Measurements from ENCODE around the gene KIF1A. TPM values are rescaled to one million over a fixed set of nuclear protein-coding genes. Genes with fewer than 3 reads are reported as not detected.

The KIF1A gene
- total RNA-seq, 1 donor from 2014 or later: 29.9 TPM

- no peak for DNase-seq (ENCODE audit: low spot score)
- Mint-ChIP-seq H3K9me3 (peaks cover 40% of the 10 kb centered on the region), H3K27ac (no peak overlapping the region), H3K4me3 (no peak overlapping the region), H3K4me1 (no peaks in the 10 kb centered on the region), H3K36me3 (peaks cover 32% of the 10 kb centered on the region), H3K27me3 (ENCODE audit: insufficient read depth, low read depth) (peaks cover 4% of the 10 kb centered on the region)
- Histone ChIP-seq H3K36me3 (no peaks in the 10 kb centered on the region), H3K27ac (no peak overlapping the region), H3K4me1 (no peaks in the 10 kb centered on the region), H3K4me2 (no peak overlapping the region), H3K4me3 (no peak overlapping the region), H4K20me1 (ENCODE audit: low read depth) (no peaks in the 10 kb centered on the region), H3K9ac (no peak overlapping the region), H2AFZ (replicated peaks) (no peak overlapping the region), H3K27me3 (no peaks in the 10 kb centered on the region), H3K9me3 (ENCODE audit: low read depth) (no peaks in the 10 kb centered on the region), H3F3A (ENCODE audit: low read depth) (no peaks in the 10 kb centered on the region), H3K79me2 (ENCODE audit: low read depth) (peaks cover 74% of the 10 kb centered on the region)
- TF ChIP-seq CTCF (IDR thresholded peaks at IDR 0.05) (no peak), EZH2phosphoT487 (IDR thresholded peaks at IDR 0.05) (no peak), EZH2 (IDR thresholded peaks at IDR 0.05) (no peak)
Measured at GRCh38 chr2:240809276-240809675, 10.7 kb downstream of the KIF1A start.

GRCh38 chr2:240806459-240806858 lies 13.6 kb downstream of the KIF1A start:
- Histone ChIP-seq H3F3A (ENCODE audit: low read depth) (no peaks in the 10 kb centered on the region), H3K36me3 (peaks cover 9% of the 10 kb centered on the region), H3K9ac (no peak overlapping the region), H3K9me3 (ENCODE audit: low read depth) (no peaks in the 10 kb centered on the region), H3K4me2 (no peak overlapping the region), H3K4me3 (no peak overlapping the region), H3K27ac (no peak overlapping the region), H3K4me1 (no peaks in the 10 kb centered on the region), H4K20me1 (ENCODE audit: low read depth) (no peaks in the 10 kb centered on the region), H3K79me2 (ENCODE audit: low read depth) (peaks cover 83% of the 10 kb centered on the region), H2AFZ (replicated peaks) (no peak overlapping the region), H3K27me3 (no peaks in the 10 kb centered on the region)
- no peak overlapping the region for H3K27ac Mint-ChIP-seq
- peaks cover 2% of the 10 kb centered on the region for H3K27me3 Mint-ChIP-seq (ENCODE audit: insufficient read depth, low read depth)
- H3K4me3 Mint-ChIP-seq: no peak overlapping the region
- H3K9me3 Mint-ChIP-seq: peaks cover 18% of the 10 kb centered on the region
- H3K36me3 Mint-ChIP-seq: peaks cover 15% of the 10 kb centered on the region
- TF ChIP-seq EZH2phosphoT487 (IDR thresholded peaks at IDR 0.05) (no peak), EZH2 (IDR thresholded peaks at IDR 0.05) (no peak), CTCF (IDR thresholded peaks at IDR 0.05) (no peak)
- no peak for DNase-seq (ENCODE audit: low spot score)
- no peaks in the 10 kb centered on the region for H3K4me1 Mint-ChIP-seq

GRCh38 chr2:240806006-240806405 lies 14.0 kb downstream of the KIF1A start:
- H3K4me3 Mint-ChIP-seq: no peak overlapping the region
- no peaks in the 10 kb centered on the region for H3K4me1 ChIP-seq
- H3K9me3 ChIP-seq (ENCODE audit: low read depth): no peaks in the 10 kb centered on the region
- no peak for DNase-seq (ENCODE audit: low spot score)
- no peaks in the 10 kb centered on the region for H3K27me3 ChIP-seq
- TF ChIP-seq EZH2 (IDR thresholded peaks at IDR 0.05) (no peak), EZH2phosphoT487 (IDR thresholded peaks at IDR 0.05) (no peak)
- no peak overlapping the region for H3K4me3 ChIP-seq
- peaks cover 85% of the 10 kb centered on the region for H3K79me2 ChIP-seq (ENCODE audit: low read depth)
- H3F3A ChIP-seq (ENCODE audit: low read depth): no peaks in the 10 kb centered on the region
- H3K27ac Mint-ChIP-seq: no peak overlapping the region
- H4K20me1 ChIP-seq (ENCODE audit: low read depth): no peaks in the 10 kb centered on the region
- H3K36me3 Mint-ChIP-seq: peaks cover 13% of the 10 kb centered on the region
- no peaks in the 10 kb centered on the region for H3K4me1 Mint-ChIP-seq
- H3K9ac ChIP-seq: no peak overlapping the region
- H2AFZ ChIP-seq (replicated peaks): no peak overlapping the region
- H3K27ac ChIP-seq: no peak overlapping the region
- peaks cover 17% of the 10 kb centered on the region for H3K9me3 Mint-ChIP-seq
- no peak overlapping the region for H3K4me2 ChIP-seq
- H3K27me3 Mint-ChIP-seq (ENCODE audit: insufficient read depth, low read depth): peaks cover 2% of the 10 kb centered on the region
- peaks cover 9% of the 10 kb centered on the region for H3K36me3 ChIP-seq

GRCh38 chr2:240803191-240803590 lies 16.8 kb downstream of the KIF1A start:
- no peak for TF ChIP-seq EZH2 (IDR thresholded peaks at IDR 0.05)
- TF ChIP-seq CTCF (IDR thresholded peaks at IDR 0.05): no peak
- no peak for TF ChIP-seq EZH2phosphoT487 (IDR thresholded peaks at IDR 0.05)
- Histone ChIP-seq H3K79me2 (ENCODE audit: low read depth) (peaks cover 87% of the 10 kb centered on the region), H4K20me1 (ENCODE audit: low read depth) (peaks cover 9% of the 10 kb centered on the region)

More at GRCh38 chr2:240803191-240803590, 16.8 kb downstream of the KIF1A start:
- no peak for DNase-seq (ENCODE audit: low spot score)
- no peaks in the 10 kb centered on the region for H3K36me3 Mint-ChIP-seq
- H3K4me1 ChIP-seq: peaks cover 6% of the 10 kb centered on the region
- H3K4me3 Mint-ChIP-seq: no peak overlapping the region
- H3K27ac ChIP-seq: no peak overlapping the region
- no peak overlapping the region for H3K4me3 ChIP-seq
- H3K27ac Mint-ChIP-seq: no peak overlapping the region
- peaks cover 5% of the 10 kb centered on the region for H3K9me3 Mint-ChIP-seq
- peaks cover 2% of the 10 kb centered on the region for H3K27me3 Mint-ChIP-seq (ENCODE audit: insufficient read depth, low read depth)
- H2AFZ ChIP-seq (replicated peaks): no peak overlapping the region
- H3K27me3 ChIP-seq: no peaks in the 10 kb centered on the region
- H3F3A ChIP-seq (ENCODE audit: low read depth): no peaks in the 10 kb centered on the region
- H3K4me1 Mint-ChIP-seq: peaks cover 5% of the 10 kb centered on the region
- no peak overlapping the region for H3K4me2 ChIP-seq
- H3K9me3 ChIP-seq (ENCODE audit: low read depth): no peaks in the 10 kb centered on the region
- peaks cover 9% of the 10 kb centered on the region for H3K36me3 ChIP-seq
- H3K9ac ChIP-seq: no peak overlapping the region
